K562 (cell line): ENCODE measurements around the gene KLF17. TPM values are rescaled to one million over a fixed set of nuclear protein-coding genes. Genes with fewer than 3 reads are reported as not detected.

Experiments
- ATAC-seq: fragments of 200-7000 bp; cut with Tn5 transposase; 3 replicates; pipeline ENCODE4 v1.9.1; 2020; ENCODE audit warnings: moderate library complexity
- BruUV-seq: library from RNA; stranded (reverse); fragments of 400-500 nt; replicated peaks from 2 replicates; lab custom pipeline; 2021; lab: Mats Ljungman, UMichigan
- CTCF ChIA-PET: fragments of 300-600 bp; formaldehyde crosslinking; extraction: SDS; loops from one replicate; lab custom pipeline; 2021; ENCODE audit warnings: low intra/inter-chr PET ratio; lab: Yijun Ruan, JAX
- POLR2A ChIA-PET: fragments of 300-600, 350-650 bp; sonication (Branson Sonifier 250); formaldehyde crosslinking; extraction: SDS; loops from one replicate; lab custom pipeline; 2021; ENCODE audit warnings: antibody characterized with exemption, inconsistent platforms; lab: Yijun Ruan, JAX
- DNase-seq, 4 experiments: peaks; one replicate each; pipeline versions ENCODE4 v3.0.0 to v3.0.0-alpha.2; 2011 to 2018; ENCODE audit warnings: low spot score in 3 of 4, mixed read lengths in 3 of 4; ENCODE audit errors: extremely low read depth in 1 of 4
- FAIRE-seq: peaks from 2 replicates; lab custom pipeline; 2011; peaks lifted over from hg19 to GRCh38; lab: Jason Lieb, UNC
- H2AFZ ChIP-seq: 2 replicates; pipeline ENCODE4 v1.6.0; 2011; ENCODE audit warnings: low read depth, low read length, control low read depth, inconsistent platforms
- H3K27ac ChIP-seq: fragments of 200-600 bp; 3 replicates; pipeline ENCODE4 v1.8.0; 2011; ENCODE audit warnings: low read depth, mild to moderate bottlenecking, control low read depth, inconsistent platforms, low read length, moderate library complexity, mixed read lengths; ENCODE audit errors: extremely low read depth
- H3K27me3 ChIP-seq, 2 experiments: fragments of 300-600 bp in 1 of 2; 2 replicates in 1 of 2; 3 replicates in 1 of 2; pipeline versions ENCODE4 v1.6.0 to v1.8.0; 2011; ENCODE audit warnings: inconsistent platforms in 2 of 2, low read length in 2 of 2, mild to moderate bottlenecking in 1 of 2, mixed read lengths in 1 of 2, moderate library complexity in 1 of 2; ENCODE audit not compliant: control insufficient read depth in 2 of 2, insufficient read depth in 2 of 2
- H3K36me3 ChIP-seq: fragments of 300-600 bp; 3 replicates; pipeline ENCODE4 v1.8.0; 2011; ENCODE audit warnings: mild to moderate bottlenecking, low read length, inconsistent platforms; ENCODE audit not compliant: control insufficient read depth, insufficient read depth
- H3K4me1 ChIP-seq, 2 experiments: fragments of 200-600 bp in 1 of 2; replicated peaks in 1 of 2; 2 replicates in 1 of 2; 3 replicates in 1 of 2; pipeline versions ENCODE4 v1.5.1 to v1.8.0; 2011; ENCODE audit warnings: inconsistent platforms in 2 of 2, low read length in 2 of 2, mild to moderate bottlenecking in 1 of 2, mixed read lengths in 1 of 2, moderate library complexity in 1 of 2; ENCODE audit not compliant: control insufficient read depth in 2 of 2, insufficient read depth in 2 of 2
- H3K4me2 ChIP-seq: 2 replicates; pipeline ENCODE4 v1.6.1; 2011; ENCODE audit warnings: low read length, control low read depth, inconsistent platforms, mixed read lengths; ENCODE audit not compliant: insufficient read depth
- H3K4me3 ChIP-seq: fragments of 200-600 bp; sonication (generic), shearing (Covaris generic); 2 replicates; pipeline ENCODE4 v1.5.1; 2016; ENCODE audit warnings: control low read depth, inconsistent platforms
- H3K79me2 ChIP-seq: fragments of 200-600 bp; 3 replicates; pipeline ENCODE4 v1.8.0; 2011; ENCODE audit warnings: low read length, inconsistent platforms; ENCODE audit not compliant: control insufficient read depth, insufficient read depth
- H3K9ac ChIP-seq, 2 experiments: 2 replicates each; pipeline versions ENCODE4 v1.6.0 to v1.6.1; 2011; ENCODE audit warnings: low read depth in 2 of 2, low read length in 2 of 2, control low read depth in 1 of 2, inconsistent platforms in 1 of 2, mild to moderate bottlenecking in 1 of 2, mixed read lengths in 1 of 2; ENCODE audit not compliant: insufficient read depth in 1 of 2
- H3K9me1 ChIP-seq: one replicate; pipeline ENCODE4 v1.6.0; 2011; ENCODE audit warnings: inconsistent platforms, mild to moderate bottlenecking, low read length, moderate library complexity; ENCODE audit not compliant: control insufficient read depth, insufficient read depth
- H3K9me3 ChIP-seq: replicated peaks from 2 replicates; pipeline ENCODE4 v1.5.1; 2011; ENCODE audit warnings: low read depth, low read length, inconsistent platforms; ENCODE audit not compliant: control insufficient read depth, insufficient read depth
- H4K20me1 ChIP-seq: replicated peaks from 2 replicates; pipeline ENCODE4 v1.6.1; 2011; ENCODE audit warnings: low read length, inconsistent platforms, mixed read lengths; ENCODE audit not compliant: control insufficient read depth, insufficient read depth
- MCM5 ChIP-seq: fragments of 450-650 bp; IDR thresholded peaks from 2 replicates; pipeline ENCODE4 v1.6.1; 2016; ENCODE audit warnings: low read depth
- NONO ChIP-seq, 2 experiments: fragments of 200-400 bp in 1 of 2; fragments of 450-650 bp in 1 of 2; formaldehyde crosslinking in 1 of 2; IDR thresholded peaks; 2 replicates each; pipeline ENCODE4 v1.6.1; 2017; ENCODE audit warnings: low read depth in 2 of 2, mild to moderate bottlenecking in 2 of 2, moderate library complexity in 2 of 2, low read length in 1 of 2
- ZNF778 ChIP-seq: fragments of 450-650 bp; formaldehyde crosslinking; IDR thresholded peaks from 2 replicates; pipeline ENCODE4 v1.4.0; 2020; ENCODE audit warnings: mild to moderate bottlenecking, moderate library complexity
- WGBS: fragments of 100-300 bp; shearing (Covaris generic); methylation state at CpG from one replicate; pipeline ENCODE4 v1.1.6; 2016; ENCODE audit warnings: low coverage, mixed read lengths; ENCODE audit not compliant: insufficient coverage; ENCODE audit errors: missing lambda C conversion rate; 5-methylcytosine and 5-hydroxymethylcytosine counted together
- in situ Hi-C: fragments of 300-500 bp; cut with MboI; formaldehyde crosslinking; loops from 4 replicates; pipeline ENCODE4 v1.15.0; 2018; ENCODE audit warnings: inconsistent platforms, mixed read lengths
- intact Hi-C: fragments of 100-400 bp; cut with micrococcal nuclease; formaldehyde crosslinking; loops from 2 replicates; pipeline ENCODE4 v1.14.2; 2022
- polyA plus RNA-seq, 8 experiments: library from polyadenylated mRNA; depleted of rRNA in 4 of 8; stranded (reverse) in 5 of 8; unstranded in 3 of 8; fragments of >200 nt; fragmentation: Nextera tagmentation in 2 of 8; fragmentation: Illumina TruSeq in 1 of 8; extraction: Ambion mirVana in 2 of 8; extraction: Trizol in 1 of 8; gene quantifications; 2 replicates each; pipeline versions ENCODE4 v1.2.1 to v1.2.3, GENCODE V29; 2011 to 2014; ENCODE audit warnings: inconsistent platforms in 1 of 8, missing spikeins in 1 of 8
- total RNA-seq, 7 experiments: library from RNA; depleted of rRNA in 6 of 7; stranded (reverse); fragments of >200 nt in 6 of 7; fragmentation: Illumina TruSeq in 2 of 7; extraction: Trizol in 2 of 7; gene quantifications; 2 replicates each; pipeline versions ENCODE4 v1.2.1 to v1.2.3, GENCODE V29; 2011 to 2021; ENCODE audit warnings: low replicate concordance in 1 of 7
- TF ChIP-seq, protein P1 (sequence below): sonication (generic); IDR thresholded peaks from 2 replicates; pipeline ENCODE4 v1.6.1; 2016
- TF ChIP-seq, protein P2 (sequence below): sonication (generic); formaldehyde crosslinking; IDR thresholded peaks from 2 replicates; pipeline ENCODE4 v1.5.0; 2020; ENCODE audit warnings: missing genetic modification reagents
- TF ChIP-seq, protein P3 (sequence below): fragments of 200-800 bp; sonication (Bioruptor generic); IDR thresholded peaks from 2 replicates; pipeline ENCODE4 v1.6.1; 2017; ENCODE audit warnings: missing genetic modification characterization, missing compliant biosample characterization

KLF17 gene
- total and polyA plus RNA-seq, 9 of the 15 experiments (the other 6 are each of a cell fraction or from before 2014, with no cell fraction given) = 0.01 to 0.24 (median 0.13) TPM; not detected in 6

DNA sequence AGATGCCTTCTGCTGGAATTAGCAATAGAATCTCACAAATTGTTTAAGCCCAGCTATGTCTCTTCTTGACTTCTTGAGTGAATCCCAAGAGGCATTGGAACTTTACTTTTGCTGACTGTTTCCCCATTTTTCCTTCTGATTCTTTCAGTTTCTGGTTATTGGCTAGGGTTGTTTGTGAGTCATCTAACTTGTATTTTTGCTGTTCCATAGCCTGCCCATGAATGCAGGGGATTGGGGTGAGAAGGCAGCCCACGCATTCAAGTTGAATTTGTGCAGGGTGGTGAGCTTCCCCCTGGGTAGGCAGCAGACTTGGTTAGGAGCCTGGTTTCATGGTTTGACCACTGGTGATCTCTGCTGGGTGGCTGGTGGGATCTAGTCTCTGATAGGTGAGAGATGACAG is 10.4 kb upstream of the KLF17 start:
- no peak overlapping the region for H2AFZ ChIP-seq
- H3K79me2 ChIP-seq = no peaks in the 10 kb centered on the region
- H3K36me3 ChIP-seq = no peaks in the 10 kb centered on the region
- H3K4me2 ChIP-seq = no peak overlapping the region
- in situ Hi-C loops (no loop called here), intact Hi-C loops (no loop called here)
- peaks cover 34 to 40% of the 10 kb centered on the region in 2 experiments for H3K27me3 ChIP-seq
- H3K9ac ChIP-seq = no peak overlapping the region
- H3K4me3 ChIP-seq = no peak overlapping the region
- ATAC-seq = no peak
- CTCF ChIA-PET = no interaction called here
- 5% methylated on average over 1 of the region's 1 CpG for WGBS
- no peak for FAIRE-seq
- H4K20me1 ChIP-seq = no peaks in the 10 kb centered on the region; the same call in 1 of the 2 replicates
- BruUV-seq = no TSS peak
- no peaks in the 10 kb centered on the region for H3K9me3 ChIP-seq
- TF ChIP-seq, protein P1, sequence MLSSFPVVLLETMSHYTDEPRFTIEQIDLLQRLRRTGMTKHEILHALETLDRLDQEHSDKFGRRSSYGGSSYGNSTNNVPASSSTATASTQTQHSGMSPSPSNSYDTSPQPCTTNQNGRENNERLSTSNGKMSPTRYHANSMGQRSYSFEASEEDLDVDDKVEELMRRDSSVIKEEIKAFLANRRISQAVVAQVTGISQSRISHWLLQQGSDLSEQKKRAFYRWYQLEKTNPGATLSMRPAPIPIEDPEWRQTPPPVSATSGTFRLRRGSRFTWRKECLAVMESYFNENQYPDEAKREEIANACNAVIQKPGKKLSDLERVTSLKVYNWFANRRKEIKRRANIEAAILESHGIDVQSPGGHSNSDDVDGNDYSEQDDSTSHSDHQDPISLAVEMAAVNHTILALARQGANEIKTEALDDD = peak; percentile 35; the same call in 1 of the 2 replicates
- TF ChIP-seq, protein P2, sequence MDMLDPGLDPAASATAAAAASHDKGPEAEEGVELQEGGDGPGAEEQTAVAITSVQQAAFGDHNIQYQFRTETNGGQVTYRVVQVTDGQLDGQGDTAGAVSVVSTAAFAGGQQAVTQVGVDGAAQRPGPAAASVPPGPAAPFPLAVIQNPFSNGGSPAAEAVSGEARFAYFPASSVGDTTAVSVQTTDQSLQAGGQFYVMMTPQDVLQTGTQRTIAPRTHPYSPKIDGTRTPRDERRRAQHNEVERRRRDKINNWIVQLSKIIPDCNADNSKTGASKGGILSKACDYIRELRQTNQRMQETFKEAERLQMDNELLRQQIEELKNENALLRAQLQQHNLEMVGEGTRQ = no peak
- H3K27ac ChIP-seq = no peak overlapping the region
- H3K4me1 ChIP-seq = peaks cover 4 to 8% of the 10 kb centered on the region in 2 experiments; a peak in 3 of 5 replicates
- H3K9me1 ChIP-seq = no peaks in the 10 kb centered on the region
- DNase-seq = no peak
- POLR2A ChIA-PET = interaction anchor here (0.7 to 1.6 kb wide), 6 partner anchors 9 to 247 kb away, joined by 3 to 7 read pairs (median 3); no protein-coding TSS in a partner anchor

DNA sequence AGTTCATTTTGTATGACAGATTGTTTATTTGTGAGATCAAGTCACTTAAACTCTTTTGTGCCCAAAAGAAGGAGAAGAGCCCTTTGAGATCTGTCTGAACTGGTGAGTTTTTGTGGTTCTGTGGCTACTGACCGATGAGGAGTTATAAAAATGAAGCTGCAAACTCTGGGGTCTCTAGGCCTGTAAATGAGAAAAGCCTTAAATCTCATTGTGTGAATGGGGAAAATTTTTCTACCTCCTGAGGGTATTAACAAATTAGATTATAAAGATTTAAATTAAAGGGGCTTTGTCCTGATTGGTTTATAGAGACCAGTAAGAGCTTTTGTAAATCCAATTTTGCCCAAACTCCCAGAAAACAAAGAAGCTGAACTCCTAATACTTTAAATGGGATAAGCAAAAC is 9.7 kb upstream of the KLF17 start:
- intact Hi-C loops (no loop called here), in situ Hi-C loops (no loop called here)
- Histone ChIP-seq H3K4me2 (no peak overlapping the region), H3K36me3 (no peaks in the 10 kb centered on the region), H4K20me1 (no peaks in the 10 kb centered on the region; the same call in 1 of the 2 replicates), H2AFZ (no peak overlapping the region), H3K4me1 (peaks cover 0 to under 1% of the 10 kb centered on the region in 2 experiments; a peak in 2 of 5 replicates), H3K9me3 (no peaks in the 10 kb centered on the region), H3K4me3 (no peak overlapping the region), H3K79me2 (no peaks in the 10 kb centered on the region), H3K9me1 (no peaks in the 10 kb centered on the region), H3K27ac (no peak overlapping the region), H3K9ac (no peak overlapping the region), H3K27me3 (peaks cover 37 to 40% of the 10 kb centered on the region in 2 experiments)
- no TSS peak for BruUV-seq
- TF ChIP-seq, protein P3, sequence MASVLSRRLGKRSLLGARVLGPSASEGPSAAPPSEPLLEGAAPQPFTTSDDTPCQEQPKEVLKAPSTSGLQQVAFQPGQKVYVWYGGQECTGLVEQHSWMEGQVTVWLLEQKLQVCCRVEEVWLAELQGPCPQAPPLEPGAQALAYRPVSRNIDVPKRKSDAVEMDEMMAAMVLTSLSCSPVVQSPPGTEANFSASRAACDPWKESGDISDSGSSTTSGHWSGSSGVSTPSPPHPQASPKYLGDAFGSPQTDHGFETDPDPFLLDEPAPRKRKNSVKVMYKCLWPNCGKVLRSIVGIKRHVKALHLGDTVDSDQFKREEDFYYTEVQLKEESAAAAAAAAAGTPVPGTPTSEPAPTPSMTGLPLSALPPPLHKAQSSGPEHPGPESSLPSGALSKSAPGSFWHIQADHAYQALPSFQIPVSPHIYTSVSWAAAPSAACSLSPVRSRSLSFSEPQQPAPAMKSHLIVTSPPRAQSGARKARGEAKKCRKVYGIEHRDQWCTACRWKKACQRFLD = no peak
- TF ChIP-seq NONO (IDR thresholded peaks at IDR 0.05; ENCODE audit: low read depth in 2 of 2, low read length in 1 of 2) (no peak), MCM5 (no peak), ZNF778 (CRISPR knock-in tag) (no peak)
- ATAC-seq (no peak), DNase-seq (no peak), FAIRE-seq (no peak)
- CTCF ChIA-PET = no interaction called here
- WGBS = 0% methylated on average over 1 of the region's 1 CpG
- POLR2A ChIA-PET = interaction anchor here (0.7 to 1.6 kb wide), 5 partner anchors 9 to 91 kb away, joined by 3 to 7 read pairs (median 3); no protein-coding TSS in a partner anchor
